Measurements from ENCODE around the gene QRFP.

GRCh38 chr9:130922893-130923610 is 26.4 kb upstream of the QRFP start:
- no peak for TF ChIP-seq CTCF (IDR thresholded peaks at IDR 0.05 in 2 of 3, conservative IDR thresholded peaks at IDR 0.05 in 1 of 3; ENCODE audit: borderline replicate concordance in 1 of 3, insufficient read depth in 1 of 3, low read depth in 2 of 3, low read length in 2 of 3)
- TF ChIP-seq, protein P1, sequence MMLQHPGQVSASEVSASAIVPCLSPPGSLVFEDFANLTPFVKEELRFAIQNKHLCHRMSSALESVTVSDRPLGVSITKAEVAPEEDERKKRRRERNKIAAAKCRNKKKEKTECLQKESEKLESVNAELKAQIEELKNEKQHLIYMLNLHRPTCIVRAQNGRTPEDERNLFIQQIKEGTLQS (IDR thresholded peaks at IDR 0.05), result no peak
- no peak for TF ChIP-seq EZH2 (IDR thresholded peaks at IDR 0.05)
- TF ChIP-seq POLR2A (IDR thresholded peaks at IDR 0.05; ENCODE audit: borderline replicate concordance, extremely low read depth, insufficient read depth, insufficient read length), result no peak
- TF ChIP-seq, protein P2, sequence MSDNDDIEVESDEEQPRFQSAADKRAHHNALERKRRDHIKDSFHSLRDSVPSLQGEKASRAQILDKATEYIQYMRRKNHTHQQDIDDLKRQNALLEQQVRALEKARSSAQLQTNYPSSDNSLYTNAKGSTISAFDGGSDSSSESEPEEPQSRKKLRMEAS (IDR thresholded peaks at IDR 0.05), result no peak
